Body of pancreas (tissue), 4 donors: ENCODE measurements around the gene TAF3.

Experiments used
- CTCF ChIP-seq, 7 experiments: fragments of 450-650 bp in 4 of 7; fragments of 200-600 bp in 3 of 7; sonication (generic) in 3 of 7; IDR thresholded peaks; one replicate each; pipeline ENCODE4 v1.5.1; 2016 to 2019; ENCODE audit warnings: antibody characterized with exemption in 7 of 7
- POLR2A ChIP-seq, 3 donors: fragments of 450-650 bp; IDR thresholded peaks; one replicate each; pipeline ENCODE4 v1.6.1; 2016; ENCODE audit warnings: antibody characterized with exemption in 3 of 3, mild to moderate bottlenecking in 2 of 3

DNA sequence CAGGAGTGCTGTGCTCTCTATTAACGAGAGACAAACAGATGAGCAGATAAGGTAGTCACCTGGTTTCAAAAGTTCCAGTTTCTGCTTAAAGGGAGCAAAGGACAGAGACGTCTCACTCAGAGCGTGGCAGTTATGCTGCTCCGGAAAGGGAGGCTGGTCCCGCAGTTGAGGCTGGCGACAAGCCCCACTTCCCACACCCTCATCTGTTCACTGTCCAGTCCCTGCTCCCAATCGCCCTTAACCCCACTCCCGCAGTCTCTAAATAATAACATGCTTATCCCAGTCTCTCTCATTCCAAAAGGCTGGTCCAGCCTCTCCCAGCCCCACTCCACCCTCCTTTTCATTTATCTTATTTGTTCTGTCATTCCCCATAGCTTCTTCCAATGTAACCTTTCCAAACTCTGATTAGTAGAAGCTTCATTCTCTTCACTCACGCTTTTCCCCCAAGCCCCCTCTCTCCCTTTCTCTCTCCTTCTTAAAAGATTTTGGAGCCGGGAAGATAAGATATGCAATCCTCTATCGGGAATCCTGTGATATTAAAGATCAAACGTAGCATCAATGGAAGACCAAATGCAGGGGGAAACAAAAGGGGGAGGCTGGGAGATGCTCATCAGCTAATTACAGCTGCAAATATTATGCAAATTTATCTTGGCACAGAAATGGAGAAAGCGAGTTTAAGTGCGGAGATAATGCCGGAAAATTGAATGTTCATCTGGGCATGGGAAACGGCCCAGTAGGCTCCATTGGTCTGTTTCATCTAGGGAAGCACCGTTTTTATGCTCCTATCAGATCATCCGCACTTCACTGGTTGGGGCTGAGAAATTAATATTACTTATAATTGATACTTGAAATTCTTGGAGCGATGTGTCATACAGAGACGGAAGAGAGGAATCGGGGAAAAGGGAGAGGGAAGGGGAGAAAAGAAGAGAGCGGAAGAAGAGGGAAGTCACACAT is 219.9 kb downstream of the TAF3 start:
- TF ChIP-seq CTCF (IDR thresholded peaks at IDR 0.05) (no peak), POLR2A (IDR thresholded peaks at IDR 0.05) (no peak)
